ENCODE data around the gene ADCY7. TPM values are rescaled to one million over a fixed set of nuclear protein-coding genes. Genes with fewer than 3 reads are reported as not detected.

Gene ADCY7
- total and polyA plus RNA-seq, 3 donors from 2014 or later: 5.9 to 9.4 (median 5.9) TPM

GRCh38 chr16:50296807-50297206, 30.5 kb downstream of the ADCY7 start:
- Histone ChIP-seq H3K4me1 (no peaks in the 10 kb centered on the region), H3K4me3 (no peak overlapping the region), H3K27me3 (no peaks in the 10 kb centered on the region), H3K27ac (no peak overlapping the region), H3K9me3 (no peaks in the 10 kb centered on the region), H3K36me3 (ENCODE audit: low read depth, missing control alignments) (no peaks in the 10 kb centered on the region)
- intact Hi-C loops (cut with DNase I; ENCODE audit: low total_unique reads): no loop called here
- TF ChIP-seq, protein P1, sequence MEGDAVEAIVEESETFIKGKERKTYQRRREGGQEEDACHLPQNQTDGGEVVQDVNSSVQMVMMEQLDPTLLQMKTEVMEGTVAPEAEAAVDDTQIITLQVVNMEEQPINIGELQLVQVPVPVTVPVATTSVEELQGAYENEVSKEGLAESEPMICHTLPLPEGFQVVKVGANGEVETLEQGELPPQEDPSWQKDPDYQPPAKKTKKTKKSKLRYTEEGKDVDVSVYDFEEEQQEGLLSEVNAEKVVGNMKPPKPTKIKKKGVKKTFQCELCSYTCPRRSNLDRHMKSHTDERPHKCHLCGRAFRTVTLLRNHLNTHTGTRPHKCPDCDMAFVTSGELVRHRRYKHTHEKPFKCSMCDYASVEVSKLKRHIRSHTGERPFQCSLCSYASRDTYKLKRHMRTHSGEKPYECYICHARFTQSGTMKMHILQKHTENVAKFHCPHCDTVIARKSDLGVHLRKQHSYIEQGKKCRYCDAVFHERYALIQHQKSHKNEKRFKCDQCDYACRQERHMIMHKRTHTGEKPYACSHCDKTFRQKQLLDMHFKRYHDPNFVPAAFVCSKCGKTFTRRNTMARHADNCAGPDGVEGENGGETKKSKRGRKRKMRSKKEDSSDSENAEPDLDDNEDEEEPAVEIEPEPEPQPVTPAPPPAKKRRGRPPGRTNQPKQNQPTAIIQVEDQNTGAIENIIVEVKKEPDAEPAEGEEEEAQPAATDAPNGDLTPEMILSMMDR (IDR thresholded peaks at IDR 0.05): no peak
- TF ChIP-seq POLR2A (IDR thresholded peaks at IDR 0.05): no peak
- no peak for DNase-seq
- WGBS, 2 donors: 86 to 97% methylated on average over 1 to 2 of the region's 2 CpGs

- H3K27ac ChIP-seq: no peak overlapping the region
- H3K9me3 ChIP-seq: no peaks in the 10 kb centered on the region
- no peak overlapping the region for H3K4me3 ChIP-seq
- intact Hi-C loops (cut with DNase I; ENCODE audit: low total_unique reads): no loop called here
- no peaks in the 10 kb centered on the region for H3K27me3 ChIP-seq
- TF ChIP-seq POLR2A (IDR thresholded peaks at IDR 0.05): no peak
- DNase-seq: no peak
- H3K4me1 ChIP-seq: no peaks in the 10 kb centered on the region
- H3K36me3 ChIP-seq (ENCODE audit: low read depth, missing control alignments): no peaks in the 10 kb centered on the region
- 80 to 81% methylated on average over 10 to 15 of the region's 15 CpGs for WGBS, 2 donors
These were observed 31.1 kb downstream of the ADCY7 start for GRCh38 chr16:50297301-50298074.

DNA sequence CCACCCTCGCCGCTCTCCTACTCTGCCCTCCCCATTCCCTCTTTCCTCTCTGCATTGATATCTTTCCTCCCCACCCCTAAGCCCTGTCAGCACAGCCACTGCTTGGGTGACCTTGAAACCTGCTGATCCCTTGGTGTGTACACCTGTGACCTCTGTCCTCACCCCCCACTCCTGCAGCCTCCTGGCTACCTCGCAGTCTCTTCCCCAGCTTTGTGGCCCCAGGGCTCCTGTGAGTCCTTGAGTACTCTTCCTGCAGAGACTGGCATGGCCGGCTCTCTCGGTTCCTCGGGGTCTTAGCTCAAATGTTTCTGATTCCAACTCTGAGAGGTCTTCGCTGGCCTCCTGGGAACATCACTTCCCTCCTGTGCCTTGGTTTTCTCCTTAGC, 31.7 kb downstream of the ADCY7 start:
- H3K4me3 ChIP-seq: no peak overlapping the region
- no peaks in the 10 kb centered on the region for H3K27me3 ChIP-seq
- no peaks in the 10 kb centered on the region for H3K9me3 ChIP-seq
- H3K4me1 ChIP-seq: no peaks in the 10 kb centered on the region
- H3K36me3 ChIP-seq (ENCODE audit: low read depth, missing control alignments): no peaks in the 10 kb centered on the region
- no peak for DNase-seq
- TF ChIP-seq, protein P1 (IDR thresholded peaks at IDR 0.05): no peak
- no peak for TF ChIP-seq POLR2A (IDR thresholded peaks at IDR 0.05)
- no peak overlapping the region for H3K27ac ChIP-seq
- intact Hi-C loops (cut with DNase I; ENCODE audit: low total_unique reads): no loop called here
- WGBS, 2 donors: 89 to 93% methylated on average over 7 of the region's 7 CpGs

DNA sequence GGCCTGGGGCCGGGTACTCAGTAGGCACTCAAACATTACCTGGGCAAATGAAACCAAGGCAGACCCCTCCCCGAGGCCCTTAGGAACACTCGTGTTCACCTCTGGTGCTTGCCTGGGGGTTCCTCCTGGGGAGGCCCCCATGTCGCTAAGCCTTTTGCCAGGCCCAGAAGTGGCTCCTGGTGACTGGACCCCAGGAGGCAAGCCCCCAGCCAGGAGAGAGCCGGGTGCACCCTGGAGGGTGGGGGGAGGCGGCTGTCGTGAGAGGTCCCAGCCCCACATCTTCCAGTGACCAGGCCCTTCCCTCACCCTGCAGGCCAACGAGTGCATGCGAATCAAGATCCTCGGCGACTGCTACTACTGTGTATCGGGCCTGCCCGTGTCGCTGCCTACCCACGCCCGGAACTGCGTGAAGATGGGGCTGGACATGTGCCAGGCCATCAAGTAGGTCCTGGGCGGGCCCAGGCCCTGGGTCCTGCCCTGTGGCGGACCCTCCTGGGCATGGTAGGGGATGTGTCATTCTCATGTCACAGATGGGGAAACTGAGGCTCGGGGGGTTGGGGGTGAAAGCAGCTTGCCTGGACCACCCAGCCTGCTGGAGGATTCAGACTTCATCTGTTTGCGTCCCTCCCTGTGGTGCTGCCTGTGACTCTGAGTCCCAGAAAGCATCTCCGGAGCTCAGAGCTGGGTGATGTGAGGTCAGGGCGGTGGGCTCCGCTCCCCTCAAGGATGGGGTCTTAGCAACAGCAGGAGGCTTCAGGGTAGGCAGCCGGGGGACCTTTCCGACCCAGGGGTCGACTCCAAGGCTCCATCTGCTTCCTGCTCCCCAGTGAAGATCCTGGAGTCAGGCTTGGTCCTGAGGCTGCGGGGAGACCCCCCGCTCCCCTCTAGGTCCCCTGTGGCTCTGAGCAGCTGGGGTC, 32.5 kb downstream of the ADCY7 start:
- Histone ChIP-seq H3K9me3 (no peaks in the 10 kb centered on the region), H3K27me3 (no peaks in the 10 kb centered on the region), H3K27ac (no peak overlapping the region), H3K4me3 (no peak overlapping the region), H3K4me1 (no peaks in the 10 kb centered on the region), H3K36me3 (ENCODE audit: low read depth, missing control alignments) (no peaks in the 10 kb centered on the region)
- 91 to 92% methylated on average over 17 to 29 of the region's 29 CpGs for WGBS, 2 donors
- TF ChIP-seq, protein P1 (IDR thresholded peaks at IDR 0.05): no peak
- no peak for TF ChIP-seq POLR2A (IDR thresholded peaks at IDR 0.05)
- intact Hi-C loops (cut with DNase I; ENCODE audit: low total_unique reads): no loop called here
- no peak for DNase-seq

DNA sequence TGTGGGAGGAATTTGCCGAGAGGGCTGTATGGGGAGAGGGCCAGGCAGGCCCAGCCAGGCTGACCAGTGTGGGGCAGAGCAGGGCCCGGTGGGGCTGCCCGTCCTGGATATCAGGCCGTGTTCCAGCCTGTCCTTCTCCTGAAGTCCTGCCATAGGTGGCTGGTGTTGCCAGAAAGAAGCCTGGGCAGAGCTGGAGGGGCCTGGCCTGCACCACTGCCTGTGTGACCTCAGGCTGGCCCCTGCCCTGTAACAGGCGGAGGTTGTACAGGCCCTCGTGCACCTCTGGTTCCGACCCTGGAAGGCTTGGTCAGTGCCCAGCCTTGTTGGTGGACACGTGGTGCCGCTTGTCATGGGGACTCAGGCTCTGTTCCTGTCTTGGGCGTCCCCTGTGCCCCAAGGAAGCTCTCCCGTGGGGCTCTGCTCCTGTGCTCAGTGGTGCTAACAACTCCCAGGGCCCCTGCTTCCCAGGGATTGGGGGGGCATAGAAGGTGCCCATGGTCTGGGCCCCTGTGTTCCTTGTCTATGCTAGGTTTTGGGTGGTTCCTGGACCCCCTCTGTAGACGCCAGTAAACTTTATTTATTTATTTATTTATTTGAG, 33.3 kb downstream of the ADCY7 start:
- DNase-seq: no peak
- Histone ChIP-seq H3K27me3 (no peaks in the 10 kb centered on the region), H3K27ac (no peak overlapping the region), H3K9me3 (no peaks in the 10 kb centered on the region), H3K36me3 (ENCODE audit: low read depth, missing control alignments) (no peaks in the 10 kb centered on the region), H3K4me3 (no peak overlapping the region), H3K4me1 (no peaks in the 10 kb centered on the region)
- 82 to 86% methylated on average over 4 to 11 of the region's 12 CpGs for WGBS, 2 donors
- no peak for TF ChIP-seq POLR2A (IDR thresholded peaks at IDR 0.05)
- TF ChIP-seq, protein P1 (IDR thresholded peaks at IDR 0.05): no peak
- intact Hi-C loops (cut with DNase I; ENCODE audit: low total_unique reads): no loop called here
